ENCODE results near the gene RTP2. TPM values are rescaled to one million over a fixed set of nuclear protein-coding genes. Genes with fewer than 3 reads are reported as not detected.

Gene RTP2
- total RNA-seq, 1 donor from 2014 or later, result not detected

DNA sequence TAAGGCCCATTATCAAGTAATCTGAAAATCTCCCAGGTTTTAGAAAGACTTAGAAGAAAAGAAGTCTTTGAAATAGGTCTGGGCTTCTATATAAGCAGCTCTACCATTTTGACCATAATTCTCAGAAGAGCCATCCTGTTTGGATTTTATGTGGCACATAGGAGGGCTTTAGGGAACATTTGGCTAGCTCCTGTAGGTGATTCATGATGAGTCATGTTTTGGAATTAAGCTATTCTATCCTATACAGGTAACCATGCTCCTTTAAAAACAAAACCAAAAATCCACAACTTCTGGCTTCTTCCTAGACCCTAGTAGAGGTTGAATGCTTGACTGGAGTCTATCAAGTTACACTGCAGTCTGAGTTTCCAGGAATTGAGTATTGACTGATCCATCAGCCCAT, 41.1 kb downstream of the RTP2 start:
- Mint-ChIP-seq H3K9me3 (ENCODE audit: low read depth) (no peaks in the 10 kb centered on the region), H3K4me3 (ENCODE audit: unreplicated experiment) (no peak overlapping the region), H3K27ac (ENCODE audit: unreplicated experiment) (no peak overlapping the region), H3K4me1 (ENCODE audit: low read depth) (no peaks in the 10 kb centered on the region), H3K36me3 (ENCODE audit: low read depth) (no peaks in the 10 kb centered on the region), H3K27me3 (ENCODE audit: low read depth) (peaks cover 45% of the 10 kb centered on the region)
- TF ChIP-seq, protein P1, sequence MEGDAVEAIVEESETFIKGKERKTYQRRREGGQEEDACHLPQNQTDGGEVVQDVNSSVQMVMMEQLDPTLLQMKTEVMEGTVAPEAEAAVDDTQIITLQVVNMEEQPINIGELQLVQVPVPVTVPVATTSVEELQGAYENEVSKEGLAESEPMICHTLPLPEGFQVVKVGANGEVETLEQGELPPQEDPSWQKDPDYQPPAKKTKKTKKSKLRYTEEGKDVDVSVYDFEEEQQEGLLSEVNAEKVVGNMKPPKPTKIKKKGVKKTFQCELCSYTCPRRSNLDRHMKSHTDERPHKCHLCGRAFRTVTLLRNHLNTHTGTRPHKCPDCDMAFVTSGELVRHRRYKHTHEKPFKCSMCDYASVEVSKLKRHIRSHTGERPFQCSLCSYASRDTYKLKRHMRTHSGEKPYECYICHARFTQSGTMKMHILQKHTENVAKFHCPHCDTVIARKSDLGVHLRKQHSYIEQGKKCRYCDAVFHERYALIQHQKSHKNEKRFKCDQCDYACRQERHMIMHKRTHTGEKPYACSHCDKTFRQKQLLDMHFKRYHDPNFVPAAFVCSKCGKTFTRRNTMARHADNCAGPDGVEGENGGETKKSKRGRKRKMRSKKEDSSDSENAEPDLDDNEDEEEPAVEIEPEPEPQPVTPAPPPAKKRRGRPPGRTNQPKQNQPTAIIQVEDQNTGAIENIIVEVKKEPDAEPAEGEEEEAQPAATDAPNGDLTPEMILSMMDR (IDR thresholded peaks at IDR 0.05), result no peak
- DNase-seq (ENCODE audit: low spot score), result no peak

DNA sequence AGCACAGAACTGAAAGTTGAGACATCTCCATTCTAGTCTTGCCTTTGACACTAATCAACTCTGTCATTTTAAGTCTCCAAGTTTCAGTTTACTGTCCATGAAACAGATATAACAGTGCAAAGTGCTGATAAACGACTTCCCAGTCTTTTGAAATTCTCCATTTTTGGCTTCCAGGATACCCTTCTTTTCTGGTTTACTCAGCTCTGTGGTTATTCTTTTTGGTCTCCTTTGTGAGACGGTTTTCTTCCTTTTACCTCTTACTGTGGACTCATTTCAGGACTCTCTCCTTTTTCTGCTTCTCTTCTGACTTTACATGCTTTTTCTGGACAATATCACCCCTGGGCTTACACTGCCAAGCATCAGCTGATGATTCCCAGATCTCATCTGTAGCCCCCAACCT, 51.1 kb downstream of the RTP2 start:
- TF ChIP-seq, protein P1 (IDR thresholded peaks at IDR 0.05), result no peak
- peaks cover 73% of the 10 kb centered on the region for H3K27me3 Mint-ChIP-seq (ENCODE audit: low read depth)
- no peak overlapping the region for H3K4me3 Mint-ChIP-seq (ENCODE audit: unreplicated experiment)
- H3K9me3 Mint-ChIP-seq (ENCODE audit: low read depth), result peaks cover 10% of the 10 kb centered on the region
- H3K27ac Mint-ChIP-seq (ENCODE audit: unreplicated experiment), result no peak overlapping the region
- no peaks in the 10 kb centered on the region for H3K4me1 Mint-ChIP-seq (ENCODE audit: low read depth)
- peaks cover 6% of the 10 kb centered on the region for H3K36me3 Mint-ChIP-seq (ENCODE audit: low read depth)
- no peak for DNase-seq (ENCODE audit: low spot score)

Other genes starting within 250 kb of the RTP2 start
- gene SST, start 32.2 kb downstream of the RTP2 start, total RNA-seq, result not detected in 3 replicates
- gene BCL6, start 42.9 kb upstream of the RTP2 start, total RNA-seq, result 45.2 to 46.7 TPM (median 46.0 TPM) in 3 replicates